GM18505 (cell line): ENCODE data around the gene MARCHF9.

Experiments
- ATAC-seq: cut with Tn5 transposase; IDR thresholded peaks from one replicate; pipeline ENCODE4 v1.9.1; 2021; ENCODE audit not compliant: unreplicated experiment
- POLR2A ChIP-seq: IDR thresholded peaks from 4 replicates; pipeline ENCODE4 v1.6.1; 2011; ENCODE audit warnings: borderline replicate concordance; ENCODE audit not compliant: insufficient read depth, insufficient read length; ENCODE audit errors: extremely low read depth

The MARCHF9 gene

DNA sequence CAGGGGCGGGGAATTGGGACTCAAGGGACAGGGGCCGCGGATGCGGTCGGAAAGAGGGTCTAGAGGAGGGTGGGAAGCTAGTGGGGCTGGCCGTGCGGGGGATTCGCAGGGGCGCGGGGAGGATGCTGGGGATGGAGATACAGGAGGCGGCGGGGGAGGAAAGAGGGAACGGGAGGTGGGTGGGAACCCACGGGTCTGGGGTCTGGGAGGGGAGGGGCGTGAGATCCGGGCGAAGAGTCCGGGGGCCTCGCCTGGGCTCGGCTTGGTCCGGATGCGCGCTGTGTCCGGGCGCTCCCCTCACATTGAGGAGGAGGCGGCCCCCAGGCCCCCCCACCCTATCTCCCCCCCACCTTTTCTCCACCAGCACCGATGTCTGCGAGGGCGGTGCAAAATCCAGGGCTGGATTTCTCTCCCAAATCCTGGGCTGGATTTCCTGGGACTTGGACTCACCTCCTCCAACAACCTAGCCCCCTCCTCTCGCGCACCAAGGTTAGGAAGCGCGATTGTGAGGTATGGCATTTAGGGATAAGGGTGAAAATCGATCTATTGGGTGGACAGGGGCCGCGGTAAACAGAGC lies 16.2 kb upstream of the MARCHF9 start, which contains the start of gene AGAP2:
AGAP2 (minus strand) TSS at position 82 of the 577 bp plus-strand sequence. CDS start 496 bp downstream, outside the sequence.
- ATAC-seq, result no peak
- no peak for TF ChIP-seq POLR2A

GRCh38 chr12:57739387-57739786 lies 15.5 kb upstream of the MARCHF9 start:
- TF ChIP-seq POLR2A, result no peak

GRCh38 chr12:57739914-57740538 lies 14.9 kb upstream of the MARCHF9 start:
- ATAC-seq, result no peak
- no peak for TF ChIP-seq POLR2A

More at GRCh38 chr12:57739387-57739786, 15.5 kb upstream of the MARCHF9 start:
- ATAC-seq, result no peak

DNA sequence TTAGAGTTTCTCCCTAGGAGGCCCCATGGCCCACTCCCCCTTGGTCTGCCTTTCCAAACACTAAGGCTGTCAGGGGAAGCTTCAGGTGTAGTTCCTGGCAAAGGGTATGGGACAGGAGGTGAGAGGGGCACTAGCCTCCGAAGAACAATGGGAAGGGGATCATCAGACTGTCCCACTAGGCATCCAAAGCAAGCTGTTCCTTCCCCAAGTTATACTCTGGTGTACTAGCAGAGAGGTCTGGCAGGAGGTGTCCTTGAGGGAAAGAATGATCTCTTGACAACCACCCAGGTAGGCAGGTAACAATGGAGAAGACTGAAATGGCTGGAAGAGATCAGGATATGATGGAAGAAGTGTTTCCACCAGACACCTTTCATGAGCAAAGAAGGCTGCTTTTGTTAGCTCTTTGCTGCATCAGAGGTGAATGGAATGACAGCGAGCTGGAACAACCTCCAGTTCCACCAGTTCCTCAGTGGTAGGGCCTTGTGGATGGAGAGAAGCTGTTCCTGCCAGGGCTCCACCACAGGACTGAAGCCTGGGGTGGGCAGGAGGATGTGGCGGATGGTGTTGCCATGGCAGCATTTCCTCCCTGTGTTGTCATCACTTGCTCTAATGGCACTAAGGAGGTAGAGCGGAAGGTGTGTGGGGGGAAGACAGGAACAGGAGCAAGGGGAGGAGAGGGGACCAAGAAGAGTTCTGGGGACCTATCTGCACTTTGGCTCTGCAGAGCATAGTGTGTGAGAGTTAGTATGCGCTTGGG lies 14.1 kb upstream of the MARCHF9 start:
- no peak for TF ChIP-seq POLR2A
- peak; percentile 39 for ATAC-seq

GRCh38 chr12:57741413-57741789 lies 13.5 kb upstream of the MARCHF9 start:
- ATAC-seq, result no peak
- TF ChIP-seq POLR2A, result no peak

- peak; percentile 62 for TF ChIP-seq POLR2A
- peak; percentile 51 for ATAC-seq
Measured at GRCh38 chr12:57741844-57742738, 12.8 kb upstream of the MARCHF9 start.

- ATAC-seq, result no peak
- TF ChIP-seq POLR2A, result no peak
Measured at GRCh38 chr12:57743769-57744168, 11.1 kb upstream of the MARCHF9 start.

DNA sequence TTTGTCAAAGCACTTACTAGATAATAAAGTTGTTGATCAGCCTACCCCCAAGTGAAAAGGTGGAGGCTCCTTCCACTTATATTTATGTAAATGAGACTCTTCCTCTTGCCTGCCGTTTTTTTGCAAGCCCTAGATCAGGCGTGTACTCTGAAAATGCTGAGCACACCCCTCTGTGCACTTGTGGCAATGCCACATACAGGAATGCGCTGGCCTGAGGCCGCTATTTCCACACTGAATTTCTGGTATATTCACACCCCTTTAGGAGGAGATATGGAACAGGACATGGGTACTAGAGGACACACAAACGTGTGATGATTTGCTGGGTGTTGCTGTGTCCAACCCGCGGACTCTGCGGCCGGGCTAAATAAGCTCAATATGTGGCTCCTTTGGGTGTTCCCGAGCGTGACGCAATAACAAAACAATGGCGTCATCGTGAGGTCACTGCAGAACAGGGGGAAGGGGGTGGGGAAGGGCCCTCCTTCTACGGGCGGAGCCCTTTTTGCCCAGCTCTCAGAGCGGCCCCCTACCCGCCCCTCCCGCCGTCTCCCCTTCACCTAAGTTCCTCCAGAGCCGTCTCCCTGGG lies 10.6 kb upstream of the MARCHF9 start:
- peak; percentile 42 for ATAC-seq
- TF ChIP-seq POLR2A, result no peak

GRCh38 chr12:57744777-57745484 lies 10.0 kb upstream of the MARCHF9 start, which contains the start of gene TSPAN31:
Gene TSPAN31 (plus strand): TSS chr12:57745039. CDS start chr12:57745155, 116 bp downstream.
- TF ChIP-seq POLR2A, result peak; percentile 69
- ATAC-seq, result peak; percentile 78

DNA sequence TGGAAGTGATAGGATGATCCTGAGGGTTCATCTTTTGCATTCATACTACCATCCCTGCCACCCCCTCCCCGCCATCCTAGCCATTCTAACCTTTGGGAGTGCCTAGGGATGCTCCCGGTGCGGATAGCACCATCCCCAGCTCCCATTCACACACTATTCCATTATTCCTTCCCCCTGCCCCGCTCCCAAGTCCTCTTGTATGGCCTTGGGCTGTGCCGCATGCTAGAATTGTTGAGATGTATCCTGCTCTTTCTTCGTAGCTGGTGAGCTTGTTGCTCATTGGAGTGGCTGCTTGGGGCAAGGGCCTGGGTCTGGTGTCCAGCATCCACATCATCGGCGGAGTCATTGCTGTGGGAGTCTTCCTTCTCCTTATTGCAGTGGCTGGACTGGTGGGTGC lies 9.4 kb upstream of the MARCHF9 start:
- peak; percentile 34 for TF ChIP-seq POLR2A
- ATAC-seq, result no peak

DNA sequence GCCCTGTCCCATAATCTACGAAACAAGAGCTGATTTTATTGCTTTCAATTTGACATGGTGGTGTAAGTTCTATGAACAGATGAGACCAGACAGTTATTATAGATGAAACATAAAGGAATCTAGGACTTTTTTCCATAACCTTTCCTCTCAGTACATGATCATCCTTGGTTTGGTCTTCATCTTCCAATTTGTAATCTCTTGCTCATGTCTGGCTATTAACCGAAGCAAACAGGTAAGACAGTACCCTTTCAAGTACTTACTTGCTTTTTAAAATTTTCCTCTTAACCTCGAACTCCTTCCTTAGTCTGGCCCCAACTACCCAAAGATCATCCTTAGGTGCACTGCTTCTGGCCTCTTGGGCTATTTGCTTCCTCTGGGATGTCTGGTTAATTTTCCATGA lies 8.9 kb upstream of the MARCHF9 start:
- TF ChIP-seq POLR2A, result no peak
- ATAC-seq, result no peak

GRCh38 chr12:57749061-57749460 lies 5.8 kb upstream of the MARCHF9 start:
- no peak for TF ChIP-seq POLR2A
- no peak for ATAC-seq
